Suprapubic skin (tissue), 3 donors: ENCODE results near the gene CNOT3.

Experiments used
- POLR2A ChIP-seq, 2 donors: fragments of 450-650 bp; IDR thresholded peaks; one replicate each; pipeline ENCODE4 v1.6.1; 2017; ENCODE audit warnings: antibody characterized with exemption in 2 of 2, mild to moderate bottlenecking in 2 of 2, moderate library complexity in 2 of 2
- TF ChIP-seq, protein P1 (sequence below), 2 donors: fragments of 200-600 bp in 1 of 2; fragments of 450-650 bp in 1 of 2; sonication (generic) in 1 of 2; IDR thresholded peaks; one replicate each; pipeline ENCODE4 v1.5.1; 2016 to 2019; ENCODE audit warnings: antibody characterized with exemption in 2 of 2, mild to moderate bottlenecking in 1 of 2, moderate library complexity in 1 of 2

GRCh38 chr19:54173951-54174834 lies 36.6 kb downstream of the CNOT3 start:
- no peak for TF ChIP-seq POLR2A (IDR thresholded peaks at IDR 0.05)
- TF ChIP-seq, protein P1, sequence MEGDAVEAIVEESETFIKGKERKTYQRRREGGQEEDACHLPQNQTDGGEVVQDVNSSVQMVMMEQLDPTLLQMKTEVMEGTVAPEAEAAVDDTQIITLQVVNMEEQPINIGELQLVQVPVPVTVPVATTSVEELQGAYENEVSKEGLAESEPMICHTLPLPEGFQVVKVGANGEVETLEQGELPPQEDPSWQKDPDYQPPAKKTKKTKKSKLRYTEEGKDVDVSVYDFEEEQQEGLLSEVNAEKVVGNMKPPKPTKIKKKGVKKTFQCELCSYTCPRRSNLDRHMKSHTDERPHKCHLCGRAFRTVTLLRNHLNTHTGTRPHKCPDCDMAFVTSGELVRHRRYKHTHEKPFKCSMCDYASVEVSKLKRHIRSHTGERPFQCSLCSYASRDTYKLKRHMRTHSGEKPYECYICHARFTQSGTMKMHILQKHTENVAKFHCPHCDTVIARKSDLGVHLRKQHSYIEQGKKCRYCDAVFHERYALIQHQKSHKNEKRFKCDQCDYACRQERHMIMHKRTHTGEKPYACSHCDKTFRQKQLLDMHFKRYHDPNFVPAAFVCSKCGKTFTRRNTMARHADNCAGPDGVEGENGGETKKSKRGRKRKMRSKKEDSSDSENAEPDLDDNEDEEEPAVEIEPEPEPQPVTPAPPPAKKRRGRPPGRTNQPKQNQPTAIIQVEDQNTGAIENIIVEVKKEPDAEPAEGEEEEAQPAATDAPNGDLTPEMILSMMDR (IDR thresholded peaks at IDR 0.05) = no peak
